Activated CD8-positive, alpha-beta memory T cell treated with anti-CD3 and anti-CD28 coated beads, Interleukin-2, amount 50 U/mL, for 1 hour (primary cell): Measurements from ENCODE around the gene MAT2A.
"Not testable (repeated sequence)": the region's sequence is repeated elsewhere in the genome, so short reads cannot be mapped to it uniquely, and the experiment has no call there.

Experiments
- DNase-seq: peaks from one replicate; pipeline ENCODE4 v3.0.0-alpha.2; 2020; ENCODE audit errors: extremely low read depth

Gene MAT2A

GRCh38 chr2:85579266-85579935, 40.4 kb downstream of the MAT2A start:
- DNase-seq: no peak

DNA sequence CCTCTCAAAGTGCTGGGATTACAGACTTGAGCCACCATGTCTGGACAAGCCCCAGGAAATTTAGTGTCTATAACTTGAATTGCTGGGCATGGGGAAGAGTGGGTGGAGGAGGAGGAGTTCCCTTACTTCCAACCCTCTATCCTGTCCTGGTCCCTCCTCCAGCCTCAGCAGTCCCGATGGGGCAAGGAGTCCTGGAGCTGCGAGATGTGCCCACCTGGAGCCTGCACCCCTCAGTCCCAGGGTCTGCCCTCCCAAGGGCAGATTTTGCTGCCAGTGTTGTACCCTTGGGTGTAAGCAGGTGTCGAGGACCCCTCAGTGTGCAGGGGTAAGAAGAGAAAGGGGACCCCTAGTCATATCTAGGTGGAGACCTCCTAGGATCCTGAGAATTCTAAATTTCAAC, 41.2 kb downstream of the MAT2A start:
- DNase-seq: no peak

- no peak for DNase-seq
These were observed 43.5 kb downstream of the MAT2A start for GRCh38 chr2:85582492-85582891.

DNA sequence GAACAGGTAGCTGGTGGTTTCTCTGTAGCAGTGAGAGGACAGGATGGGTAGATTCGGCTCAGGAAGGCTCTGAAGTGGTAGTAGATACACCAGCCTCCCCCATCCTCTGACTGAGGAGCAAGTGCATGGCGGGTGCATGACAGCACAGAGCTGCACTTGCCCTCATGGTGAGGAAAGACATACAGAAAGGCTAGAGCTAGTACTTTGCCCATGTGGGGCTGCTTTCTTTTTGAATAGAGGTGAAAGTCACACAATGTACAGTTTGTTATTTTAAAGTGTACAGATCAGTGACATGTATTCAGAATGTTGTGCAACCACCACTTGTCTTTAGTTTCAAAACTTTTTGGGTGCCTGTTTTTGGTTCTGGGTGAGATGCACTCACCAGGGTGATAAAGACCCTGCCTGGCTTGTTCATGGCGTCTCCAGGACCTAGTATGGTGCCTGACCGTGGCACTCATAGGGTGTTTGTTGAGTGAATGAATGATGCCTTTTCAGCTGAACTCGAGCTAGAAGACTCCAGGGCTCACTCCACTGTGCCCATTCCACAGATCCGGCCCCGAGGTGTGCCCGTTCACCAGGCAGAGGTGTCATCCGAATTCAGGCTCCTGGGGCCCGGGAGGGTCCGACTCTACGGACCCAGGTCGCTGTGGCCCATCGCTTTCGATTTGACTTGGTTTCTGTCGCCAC, 44.8 kb downstream of the MAT2A start:
- no peak for DNase-seq

DNA sequence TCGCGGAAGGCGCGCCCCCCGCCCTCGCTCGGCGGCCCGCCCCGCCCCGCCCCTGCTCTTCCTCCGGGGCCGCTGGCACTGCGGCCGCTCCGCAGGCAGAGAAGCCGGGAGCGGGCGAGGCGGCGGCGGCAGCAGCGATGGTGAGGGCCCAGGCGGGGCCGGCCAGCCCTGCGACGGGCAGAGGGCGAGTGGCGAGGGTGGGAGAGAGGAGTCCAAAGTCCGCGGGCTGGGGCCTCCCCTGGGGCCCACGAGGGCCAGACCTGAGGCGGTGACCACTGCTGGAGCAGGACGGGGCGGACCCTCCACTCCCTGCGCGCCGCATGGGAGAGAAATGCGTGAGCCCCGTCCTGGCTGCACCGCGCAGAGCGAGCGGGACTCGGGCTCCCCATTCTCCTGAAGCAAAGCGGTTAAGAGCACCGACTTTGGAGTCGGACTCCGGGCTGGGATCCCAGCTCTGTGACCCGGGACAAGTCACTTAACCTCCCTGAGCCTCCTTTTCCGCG, 45.4 kb downstream of the MAT2A start, which contains the start of gene VAMP5:
TSS of gene VAMP5 (plus strand) at position 78 of the 503 bp plus-strand sequence. CDS start at position 138, 60 bp downstream.
- DNase-seq: no peak

GRCh38 chr2:85584857-85585780, 46.2 kb downstream of the MAT2A start:
- no peak for DNase-seq

GRCh38 chr2:85585781-85586105, 46.8 kb downstream of the MAT2A start:
- no peak for DNase-seq

DNA sequence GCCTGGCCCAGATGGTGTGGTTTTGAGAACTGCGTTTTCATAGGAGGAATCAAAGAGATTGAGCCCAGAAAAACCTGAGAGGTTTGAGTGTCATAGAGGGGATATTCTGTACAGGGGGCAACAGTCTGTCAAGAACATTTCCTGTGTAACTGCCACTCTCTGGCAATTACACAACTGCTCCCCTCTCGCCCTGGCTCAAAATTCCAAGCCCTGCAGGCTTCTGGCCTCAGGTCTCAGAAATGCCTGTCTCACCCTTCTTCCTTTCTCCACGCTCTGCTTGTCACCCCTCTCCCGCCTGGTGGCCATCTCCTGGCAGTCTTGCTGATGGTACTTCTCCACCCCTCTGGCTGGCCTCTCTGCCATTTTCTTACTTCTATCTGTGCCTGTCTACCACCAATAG, 49.3 kb downstream of the MAT2A start:
- DNase-seq: no peak

GRCh38 chr2:85588645-85589044, 49.7 kb downstream of the MAT2A start:
- no peak for DNase-seq

DNA sequence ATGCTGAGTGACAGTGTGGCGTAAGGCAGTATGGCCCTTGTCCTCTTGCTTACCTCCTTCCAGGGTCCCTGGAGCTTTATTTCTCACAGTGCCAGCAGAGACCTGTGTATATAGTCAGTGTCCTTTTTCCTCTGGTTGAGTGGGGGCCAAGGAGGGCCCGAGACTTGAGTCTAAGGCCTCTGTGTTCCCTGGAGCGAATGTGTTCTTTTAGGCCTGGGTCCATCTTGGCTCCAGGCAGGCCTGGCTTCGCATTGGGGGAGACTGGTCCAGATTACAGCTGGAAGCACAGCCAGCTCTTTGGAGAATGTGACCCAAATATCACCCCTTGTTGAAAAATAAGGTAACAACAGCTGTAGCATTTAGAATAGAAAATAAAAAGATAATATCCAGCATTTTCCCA, 50.2 kb downstream of the MAT2A start:
- DNase-seq: no peak

DNA sequence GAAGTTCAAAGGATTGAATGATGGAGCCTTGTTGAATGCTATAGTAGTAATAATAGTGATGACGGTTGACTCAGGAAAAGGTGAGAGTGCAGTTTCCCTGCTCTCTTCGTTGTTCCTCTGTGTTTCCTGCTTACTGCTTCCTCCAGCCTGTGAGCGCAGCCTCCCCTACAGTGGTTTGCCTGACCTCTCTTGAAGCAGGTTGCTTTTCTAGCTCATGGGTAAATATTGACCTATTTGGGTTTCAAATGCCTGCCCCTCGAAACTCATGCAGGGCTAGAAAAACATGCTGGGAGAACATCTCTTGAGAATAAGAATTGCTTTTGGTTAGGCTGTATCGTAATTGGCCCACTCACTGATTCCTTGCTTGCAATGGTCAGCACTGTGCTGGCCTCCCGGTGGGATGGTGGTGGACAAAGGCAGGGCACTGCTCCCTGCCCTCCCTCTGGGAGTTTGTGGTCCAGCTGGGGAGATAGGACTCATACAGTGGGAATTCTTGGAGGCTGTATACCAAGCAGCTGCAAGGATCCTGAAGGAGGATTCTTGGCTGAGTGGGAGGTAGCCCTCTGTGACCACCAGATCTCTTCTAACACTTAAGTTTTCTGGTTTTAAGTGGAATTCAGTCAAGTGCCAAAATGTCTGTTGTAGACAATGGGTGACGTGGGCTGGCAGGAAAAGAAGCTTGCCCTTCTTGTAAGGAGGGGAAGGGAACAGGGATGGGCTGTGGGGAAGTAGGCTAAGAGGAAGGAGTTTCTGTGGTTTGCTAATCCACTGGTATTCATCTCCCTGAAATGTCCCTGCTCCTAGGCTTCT, 51.2 kb downstream of the MAT2A start:
- DNase-seq: no peak

- no peak for DNase-seq
These were observed 52.0 kb downstream of the MAT2A start for GRCh38 chr2:85590950-85591349.

DNA sequence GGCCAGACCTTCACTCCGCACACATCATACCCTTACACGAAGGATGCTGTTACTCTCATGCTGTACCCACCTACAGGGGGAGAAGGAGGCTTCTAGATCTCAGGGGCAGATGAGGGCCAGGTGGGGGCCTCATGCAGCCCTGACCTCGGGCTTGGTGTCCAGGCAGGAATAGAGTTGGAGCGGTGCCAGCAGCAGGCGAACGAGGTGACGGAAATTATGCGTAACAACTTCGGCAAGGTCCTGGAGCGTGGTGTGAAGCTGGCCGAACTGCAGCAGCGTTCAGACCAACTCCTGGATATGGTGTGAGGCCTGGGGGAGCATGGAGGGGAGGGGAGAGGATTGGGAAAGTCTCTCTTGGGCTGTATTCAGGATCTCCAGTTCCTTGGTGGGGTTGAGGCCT, 52.6 kb downstream of the MAT2A start:
- no peak for DNase-seq

DNA sequence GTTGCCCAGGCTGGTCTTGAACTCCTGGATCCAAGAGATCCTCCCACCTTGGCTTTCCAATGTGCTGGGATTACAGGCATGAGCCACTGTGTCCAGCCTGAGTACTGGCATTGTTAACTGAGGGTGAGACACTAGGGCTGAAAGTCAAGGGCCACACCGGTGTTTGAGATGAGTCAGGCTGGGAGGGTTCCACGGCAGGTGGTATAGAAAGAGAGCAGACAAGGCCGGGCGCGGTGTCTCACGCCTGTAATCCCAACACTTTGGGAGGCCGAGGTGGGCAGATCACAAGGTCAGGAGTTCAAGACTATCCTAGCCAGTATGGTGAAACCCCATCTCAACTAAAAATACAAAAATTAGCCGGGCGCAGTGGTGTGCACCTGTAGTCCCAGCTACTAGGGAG, 53.3 kb downstream of the MAT2A start:
- not testable (repeated sequence) for DNase-seq

DNA sequence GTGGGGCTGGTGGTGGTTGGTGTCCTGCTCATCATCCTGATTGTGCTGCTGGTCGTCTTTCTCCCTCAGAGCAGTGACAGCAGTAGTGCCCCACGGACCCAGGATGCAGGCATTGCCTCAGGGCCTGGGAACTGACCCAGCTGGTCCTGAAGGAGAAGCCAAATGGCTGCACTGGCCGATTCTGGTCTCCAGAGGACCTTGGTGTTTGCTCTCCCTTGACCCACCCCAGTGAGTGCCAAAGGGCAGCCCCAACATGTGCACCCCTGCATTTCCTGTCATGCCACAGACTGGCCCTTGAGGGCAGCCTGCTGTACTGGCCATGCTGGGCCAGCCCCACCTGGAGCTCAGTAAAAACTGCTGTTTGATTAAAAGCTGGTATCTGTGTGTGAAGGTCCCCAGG, 54.1 kb downstream of the MAT2A start:
- DNase-seq: no peak
